SH-SY5Y (cell line): ENCODE results near the gene RPP30.

Source experiments
- GATA2 ChIP-seq: IDR thresholded peaks from 2 replicates; pipeline ENCODE4 v1.6.1; 2011; ENCODE audit warnings: mild to moderate bottlenecking, low read depth, low read length
- GATA3 ChIP-seq: IDR thresholded peaks from 2 replicates; pipeline ENCODE4 v1.6.1; 2011; ENCODE audit warnings: low read depth, mild to moderate bottlenecking, low read length, moderate library complexity

DNA sequence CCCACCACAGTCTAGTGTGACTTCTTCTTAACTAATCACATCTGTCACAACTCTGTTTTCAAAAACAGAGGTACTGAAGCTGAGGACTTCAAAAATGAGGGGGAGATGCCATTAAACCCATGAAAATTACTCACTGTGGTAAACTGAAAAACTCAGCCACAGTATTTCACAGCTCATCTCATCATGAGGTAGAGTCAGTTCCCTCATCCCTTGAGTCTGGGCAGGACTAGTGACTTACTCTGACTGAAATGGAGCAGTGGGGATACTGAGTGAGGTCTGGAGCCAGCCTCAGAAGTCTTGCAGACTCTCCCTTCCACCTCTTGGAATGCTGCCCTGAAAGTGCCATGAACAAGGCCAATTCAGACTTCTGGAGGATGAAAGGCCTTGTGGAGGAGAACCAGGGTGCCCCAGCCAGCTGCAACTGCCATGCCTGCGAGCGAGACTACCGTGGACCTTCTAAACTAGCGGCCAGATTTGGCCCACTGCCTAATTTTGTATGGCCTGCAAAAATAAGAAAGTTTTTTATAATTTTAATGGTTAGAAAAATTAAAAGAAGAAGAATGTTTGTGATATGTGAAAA lies 73.8 kb downstream of the RPP30 start:
- no peak for TF ChIP-seq GATA2
- TF ChIP-seq GATA3, result no peak
